Heart left ventricle (tissue), 16 donors: ENCODE results near the gene MVB12A. TPM values are rescaled to one million over a fixed set of nuclear protein-coding genes. Genes with fewer than 3 reads are reported as not detected.

ENCODE experiments used
- ATAC-seq, 4 donors: fragments of 200-7000 bp; cut with Tn5 transposase; one replicate each; pipeline ENCODE4 v1.9.1; 2020 to 2022; ENCODE audit warnings: moderate library complexity in 4 of 4, mild to moderate bottlenecking in 3 of 4, moderate number of reproducible peaks in 1 of 4
- DNase-seq, 5 donors: peaks; one replicate each; pipeline ENCODE4 v3.0.0-alpha.2; 2020
- H3K27ac ChIP-seq, 12 donors: fragments of 200-600 bp; sonication (generic) in 4 of 12; one replicate each; pipeline versions ENCODE4 v1.5.0 to v1.8.0; 2016 to 2022; ENCODE audit warnings: mild to moderate bottlenecking in 2 of 12
- H3K27me3 ChIP-seq, 9 donors: fragments of 200-600 bp; sonication (generic) in 2 of 9; one replicate each; pipeline versions ENCODE4 v1.5.1 to v1.8.0; 2016 to 2022; ENCODE audit warnings: mild to moderate bottlenecking in 3 of 9
- H3K36me3 ChIP-seq, 9 donors: fragments of 200-600 bp; sonication (generic) in 2 of 9; one replicate each; pipeline versions ENCODE4 v1.5.0 to v1.8.0; 2018 to 2022; ENCODE audit warnings: mild to moderate bottlenecking in 2 of 9
- H3K4me1 ChIP-seq, 12 donors: fragments of 200-600 bp; sonication (generic) in 4 of 12; one replicate each; pipeline versions ENCODE4 v1.5.0 to v1.8.0; 2016 to 2022; ENCODE audit warnings: mild to moderate bottlenecking in 3 of 12
- H3K4me3 ChIP-seq, 12 donors: fragments of 200-600 bp; sonication (generic) in 4 of 12; one replicate each; pipeline versions ENCODE4 v1.5.0 to v1.8.0; 2017 to 2022; ENCODE audit warnings: mild to moderate bottlenecking in 9 of 12, moderate library complexity in 4 of 12
- H3K9me3 ChIP-seq, 12 donors: fragments of 200-600 bp; sonication (generic) in 4 of 12; one replicate each; pipeline versions ENCODE4 v1.5.0 to v1.8.0; 2016 to 2022; ENCODE audit warnings: mild to moderate bottlenecking in 1 of 12
- POLR2A ChIP-seq, 2 donors: fragments of 450-650 bp; IDR thresholded peaks; one replicate each; pipeline ENCODE4 v1.6.1; 2017; ENCODE audit warnings: antibody characterized with exemption in 2 of 2, mild to moderate bottlenecking in 2 of 2, moderate library complexity in 2 of 2
- WGBS, 4 donors: extraction: QIAGEN DNeasy Blood & Tissue Kit in 2 of 4; methylation state at CpG; one replicate each; pipeline versions ENCODE4 v1.1.5 to v1.1.7; 2013 to 2018; 5-methylcytosine and 5-hydroxymethylcytosine counted together
- intact Hi-C, 10 donors: fragments of 100-400 bp; cut with DNase I; formaldehyde crosslinking; loops; one replicate each; pipeline versions ENCODE4 v1.11.1 to v1.14.2; 2022
- polyA plus RNA-seq, 2 donors: library from polyadenylated mRNA; stranded (reverse); fragments of 200-250 nt; gene quantifications; one replicate each; pipeline ENCODE4 v1.2.3, GENCODE V29; 2013
- total RNA-seq, 9 donors: library from RNA; depleted of rRNA in 2 of 9; stranded (reverse); fragments of >200 nt in 2 of 9; fragmentation: NEBNext Ultra II Directional in 3 of 9; extraction: Animal tissue kit (Norgen Biotek cat#: 25700) in 3 of 9; gene quantifications; one replicate each; pipeline versions ENCODE4 v1.1.0 to v1.2.4, GENCODE V29; 2016 to 2023
- TF ChIP-seq, protein P1 (sequence below), 12 donors: fragments of 200-600 bp; sonication (generic) in 4 of 12; IDR thresholded peaks; one replicate each; pipeline versions ENCODE4 v1.5.0 to v1.8.0; 2018 to 2022; ENCODE audit warnings: antibody characterized with exemption in 12 of 12, mild to moderate bottlenecking in 5 of 12
- donor health status: ischemic (EF 13 %, LVEDD 7.1; RV severe dilation, severe dysfunction).
- donor health status: healthy with polysubstance abuse.
- donor health status: DM: no; HTN: yes; CAD: no.
- donor health status: DM: no; HTN: no; CAD: no.
- donor health status: ischemic (EF 25% LVEDD 6.9; RV normal size, moderate dysfunction).
- donor health status: ischemic (EF 25% LVEDD 5.7; RV mildly dilated, moderate dysfunction).
- donor health status: healthy.
- donor health status: DM: yes; HTN: yes; CAD: no.
- donor health status: ischemic (EF 35%, LVEDD 5.7; RV mildly dilated, moderate dysfunction).
- donor health status: nonischemic (EF 11% LVEDD 7.7; RV severe dilation, severe dysfunction).
- donor health status: DM: yes; HTN: yes; CAD: no.
- donor health status: PGD.
- donor health status: ischemic (EF 29% LVEDD 5.4; RV normal size, mild dysfunction).
- donor health status: nonischemic (EF 23%, LVEDD 6.1; RV moderate dilation, normal function).

The MVB12A gene
- total and polyA plus RNA-seq, 11 donors, result 11.8 to 46.5 (median 21.3) TPM

DNA sequence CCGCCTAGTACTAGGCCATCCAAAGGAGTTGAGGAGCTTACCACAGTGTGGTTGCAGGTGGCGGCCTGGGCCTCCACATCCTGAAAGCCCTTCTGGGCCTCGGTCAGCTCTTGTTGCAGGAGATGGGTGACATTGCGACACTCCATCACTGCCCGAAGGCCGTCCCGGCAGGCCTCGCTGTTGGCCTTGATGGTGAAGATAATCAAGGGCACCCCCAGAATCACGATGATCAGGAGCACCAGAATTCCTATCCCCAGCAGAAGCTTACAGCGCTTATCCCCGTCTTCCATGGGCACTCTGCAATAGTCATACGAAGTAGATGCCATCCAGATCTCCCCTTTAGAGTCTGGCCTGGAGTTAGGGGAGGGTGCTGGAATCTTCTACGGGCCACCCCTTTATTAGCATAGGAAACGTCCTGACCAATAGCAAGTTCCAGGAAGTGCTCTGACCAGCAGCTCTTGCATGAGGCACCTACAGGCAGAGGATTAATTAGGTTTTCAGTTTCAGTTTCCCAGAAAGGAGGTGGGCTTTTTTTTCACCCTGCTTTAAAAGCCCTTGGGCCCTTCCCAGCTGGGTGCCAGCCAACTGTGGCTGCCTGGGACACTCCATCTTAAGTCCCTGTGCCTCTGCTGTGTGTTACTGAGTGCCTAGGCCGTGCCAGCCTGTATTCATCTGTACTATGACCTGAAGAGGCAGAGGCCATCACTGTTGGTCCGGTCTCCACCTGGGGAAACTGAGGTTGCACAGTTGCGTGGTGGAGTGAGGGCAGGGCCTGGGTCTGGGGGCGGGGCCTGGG, 14.4 kb upstream of the MVB12A start, which contains the start of gene BST2:
TSS of gene BST2 (minus strand) at position 381 of the 796 bp plus-strand sequence. CDS start at position 326, 55 bp downstream.
- DNase-seq (peak in 4 of 5 donors; percentile 69 to 75 (median 71)), ATAC-seq (peak; percentile 92 to 97 (median 94))
- peaks cover 0 to 39% (median 7%) of the 10 kb centered on the region in 12 donors for H3K4me1 ChIP-seq
- peak; percentile 7 to 70 for TF ChIP-seq POLR2A (IDR thresholded peaks at IDR 0.05)
- TF ChIP-seq, protein P1, sequence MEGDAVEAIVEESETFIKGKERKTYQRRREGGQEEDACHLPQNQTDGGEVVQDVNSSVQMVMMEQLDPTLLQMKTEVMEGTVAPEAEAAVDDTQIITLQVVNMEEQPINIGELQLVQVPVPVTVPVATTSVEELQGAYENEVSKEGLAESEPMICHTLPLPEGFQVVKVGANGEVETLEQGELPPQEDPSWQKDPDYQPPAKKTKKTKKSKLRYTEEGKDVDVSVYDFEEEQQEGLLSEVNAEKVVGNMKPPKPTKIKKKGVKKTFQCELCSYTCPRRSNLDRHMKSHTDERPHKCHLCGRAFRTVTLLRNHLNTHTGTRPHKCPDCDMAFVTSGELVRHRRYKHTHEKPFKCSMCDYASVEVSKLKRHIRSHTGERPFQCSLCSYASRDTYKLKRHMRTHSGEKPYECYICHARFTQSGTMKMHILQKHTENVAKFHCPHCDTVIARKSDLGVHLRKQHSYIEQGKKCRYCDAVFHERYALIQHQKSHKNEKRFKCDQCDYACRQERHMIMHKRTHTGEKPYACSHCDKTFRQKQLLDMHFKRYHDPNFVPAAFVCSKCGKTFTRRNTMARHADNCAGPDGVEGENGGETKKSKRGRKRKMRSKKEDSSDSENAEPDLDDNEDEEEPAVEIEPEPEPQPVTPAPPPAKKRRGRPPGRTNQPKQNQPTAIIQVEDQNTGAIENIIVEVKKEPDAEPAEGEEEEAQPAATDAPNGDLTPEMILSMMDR (IDR thresholded peaks at IDR 0.05), result no peak
- WGBS, 4 donors, result 58 to 71% (median 60%) methylated on average over 13 to 18 of the region's 18 CpGs
- H3K4me3 ChIP-seq, result peak within 1 kb of the TSS; percentile 44 to 83 (median 54)
- H3K27ac ChIP-seq, result peak within 1 kb of the TSS; percentile 73 to 97 (median 86)
- peaks cover 0 to 15% (median 0%) of the 10 kb centered on the region in 9 donors for H3K36me3 ChIP-seq
- no peaks in the 10 kb centered on the region for H3K9me3 ChIP-seq
- peaks cover 0 to 7% (median 0%) of the 10 kb centered on the region in 9 donors for H3K27me3 ChIP-seq
- intact Hi-C loops, result no loop called here

DNA sequence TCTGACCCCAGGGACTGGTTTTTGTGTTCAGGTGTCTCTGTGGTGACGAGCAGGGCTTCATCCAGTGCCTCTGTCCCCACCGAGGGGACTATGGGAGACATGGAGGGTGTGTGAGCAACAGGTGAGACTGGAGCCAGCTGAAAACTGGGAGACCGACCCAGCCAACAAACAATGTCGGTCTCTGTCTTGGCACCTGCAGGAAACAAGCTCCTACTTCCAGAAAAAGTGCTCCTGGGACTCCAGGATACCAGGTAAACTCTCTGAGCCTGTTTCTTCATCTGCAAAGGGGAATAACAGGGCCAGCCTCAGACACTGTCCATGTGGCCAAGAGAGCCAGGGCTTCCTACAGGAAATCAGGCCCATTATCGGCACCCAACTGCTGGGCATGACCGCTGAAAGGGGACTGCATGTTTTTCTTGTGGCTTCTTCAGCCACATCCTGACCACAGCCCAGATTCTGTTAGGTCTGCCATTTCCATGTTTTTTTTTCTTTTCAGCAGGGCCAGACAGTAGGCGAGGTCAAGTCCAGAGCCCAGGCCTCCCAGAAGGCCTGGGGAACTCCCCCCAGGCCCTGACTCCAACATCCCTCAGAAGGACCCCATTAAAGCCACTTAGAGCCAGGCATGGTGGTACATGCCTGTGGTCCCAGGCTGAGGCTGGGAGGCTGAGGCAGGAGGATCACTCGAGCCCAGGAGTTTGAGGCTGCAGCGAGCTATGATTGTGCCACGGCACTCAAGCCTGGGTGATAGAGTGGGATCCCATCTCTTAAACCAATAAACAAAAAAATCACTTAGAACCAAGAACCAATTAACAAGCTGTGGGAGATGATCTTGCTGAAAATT, 13.6 kb upstream of the MVB12A start:
- WGBS, 4 donors, result 59 to 68% (median 65%) methylated on average over 8 to 10 of the region's 10 CpGs
- ATAC-seq, result peak in 1 of 4 donors; percentile 12
- Histone ChIP-seq H3K4me1 (peaks cover 0 to 39% (median 7%) of the 10 kb centered on the region in 12 donors), H3K9me3 (no peaks in the 10 kb centered on the region), H3K27me3 (peaks cover 0 to 5% (median 0%) of the 10 kb centered on the region in 9 donors), H3K36me3 (peaks cover 0 to 11% (median 0%) of the 10 kb centered on the region in 9 donors), H3K4me3 (peak overlapping the region in 11 of 12 donors; percentile 44 to 83 (median 55)), H3K27ac (peak overlapping the region; percentile 51 to 97 (median 86))
- TF ChIP-seq, protein P1 (IDR thresholded peaks at IDR 0.05), result no peak
- TF ChIP-seq POLR2A (IDR thresholded peaks at IDR 0.05), result no peak
- intact Hi-C loops, result no loop called here
- no peak for DNase-seq

DNA sequence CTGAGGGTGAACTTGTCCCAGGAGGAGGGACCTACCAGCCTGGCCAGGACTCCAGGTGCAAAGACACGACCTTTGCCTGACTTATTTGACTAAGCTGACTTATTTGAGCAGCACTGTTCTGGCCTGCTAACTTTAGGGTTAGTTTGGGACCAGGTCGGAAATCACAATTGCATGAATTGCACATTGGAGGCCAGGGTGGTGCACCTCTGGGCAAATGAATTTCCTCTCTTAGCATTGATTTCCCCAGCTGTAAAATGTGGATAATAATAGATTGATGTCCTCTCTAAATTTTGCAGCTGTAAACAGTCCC, 13.0 kb upstream of the MVB12A start:
- no peak for TF ChIP-seq POLR2A (IDR thresholded peaks at IDR 0.05)
- TF ChIP-seq, protein P1 (IDR thresholded peaks at IDR 0.05), result no peak
- 42 to 54% (median 46%) methylated on average over 2 of the region's 2 CpGs for WGBS, 4 donors

More for the DNA sequence above, 13.0 kb upstream of the MVB12A start:
- DNase-seq (no peak), ATAC-seq (no peak)
- Histone ChIP-seq H3K27ac (peak overlapping the region; percentile 5 to 97 (median 84)), H3K27me3 (no peaks in the 10 kb centered on the region), H3K4me3 (peak overlapping the region; percentile 2 to 83 (median 51)), H3K9me3 (no peaks in the 10 kb centered on the region), H3K36me3 (peaks cover 0 to 13% (median 0%) of the 10 kb centered on the region in 9 donors), H3K4me1 (peaks cover 0 to 39% (median 7%) of the 10 kb centered on the region in 12 donors)
- intact Hi-C loops, result no loop called here
